OCI-M2 (cell line): ENCODE results near the gene LMBR1.
"Not testable (repeated sequence)": the region's sequence is repeated elsewhere in the genome, so short reads cannot be mapped to it uniquely, and the experiment has no call there.

Experiments
- DNase-seq: peaks from one replicate; lab custom pipeline; 2025; ENCODE audit not compliant: unreplicated experiment; lab: John Stamatoyannopoulos, UW

Gene LMBR1

GRCh38 chr7:156906200-156906649, 13.2 kb upstream of the LMBR1 start:
- DNase-seq, result no peak

- no peak for DNase-seq
Observed at GRCh38 chr7:156903232-156903909, 10.4 kb upstream of the LMBR1 start.

GRCh38 chr7:156900093-156900492, 7.1 kb upstream of the LMBR1 start:
- DNase-seq, result not testable (repeated sequence)

GRCh38 chr7:156898938-156899337, 6.0 kb upstream of the LMBR1 start:
- no peak for DNase-seq

- DNase-seq, result no peak
Observed at GRCh38 chr7:156897673-156898072, 4.7 kb upstream of the LMBR1 start.

GRCh38 chr7:156896388-156897022, 3.5 kb upstream of the LMBR1 start:
- DNase-seq, result no peak

- DNase-seq, result no peak
Observed at GRCh38 chr7:156895024-156895780, 2.2 kb upstream of the LMBR1 start.

- no peak for DNase-seq
Observed at GRCh38 chr7:156892081-156892800, 742 bp downstream of the LMBR1 start.

- no peak for DNase-seq
Observed at GRCh38 chr7:156889746-156890145, 3.2 kb downstream of the LMBR1 start.

- DNase-seq, result no peak
Observed at GRCh38 chr7:156889089-156889488, 3.9 kb downstream of the LMBR1 start.

GRCh38 chr7:156886020-156886795, 6.8 kb downstream of the LMBR1 start:
- no peak for DNase-seq

- no peak for DNase-seq
Observed at GRCh38 chr7:156881679-156882078, 11.3 kb downstream of the LMBR1 start.

- DNase-seq, result no peak
Observed at GRCh38 chr7:156875766-156876165, 17.2 kb downstream of the LMBR1 start.

- DNase-seq, result not testable (repeated sequence)
Observed at GRCh38 chr7:156868363-156868762, 24.6 kb downstream of the LMBR1 start.

- DNase-seq, result no peak
Observed at GRCh38 chr7:156865493-156865892, 27.5 kb downstream of the LMBR1 start.

GRCh38 chr7:156862022-156862421, 31.0 kb downstream of the LMBR1 start:
- not testable (repeated sequence) for DNase-seq

GRCh38 chr7:156861212-156861611, 31.8 kb downstream of the LMBR1 start:
- no peak for DNase-seq

- DNase-seq, result not testable (repeated sequence)
Observed at GRCh38 chr7:156860099-156860498, 32.9 kb downstream of the LMBR1 start.

- DNase-seq, result no peak
Observed at GRCh38 chr7:156858523-156858922, 34.5 kb downstream of the LMBR1 start.

- no peak for DNase-seq
Observed at GRCh38 chr7:156857757-156858156, 35.2 kb downstream of the LMBR1 start.

- DNase-seq, result no peak
Observed at GRCh38 chr7:156854654-156855053, 38.3 kb downstream of the LMBR1 start.
